ENCODE measurements around the gene SPOCD1.
A peak's percentile ranks its signal among the peaks of the same experiment; 100 is the strongest.

Gene SPOCD1

GRCh38 chr1:31815752-31816500 lies at the start of gene SPOCD1:
Gene SPOCD1 (minus strand): TSS chr1:31816022. CDS start chr1:31815333, 689 bp downstream.
- DNase-seq (ENCODE audit: extremely low read depth in 1 of 2, low read depth in 1 of 2): peak; percentile 58 to 64

- no peak for DNase-seq (ENCODE audit: extremely low read depth in 1 of 2, low read depth in 1 of 2)
Observed at GRCh38 chr1:31862071-31862470, 46.2 kb upstream of the SPOCD1 start.

- no peak for DNase-seq (ENCODE audit: extremely low read depth in 1 of 2, low read depth in 1 of 2)
Observed at GRCh38 chr1:31861346-31861745, 45.5 kb upstream of the SPOCD1 start.

GRCh38 chr1:31860581-31860980 lies 44.8 kb upstream of the SPOCD1 start:
- no peak for DNase-seq (ENCODE audit: extremely low read depth in 1 of 2, low read depth in 1 of 2)

GRCh38 chr1:31859719-31860118 lies 43.9 kb upstream of the SPOCD1 start:
- no peak for DNase-seq (ENCODE audit: extremely low read depth in 1 of 2, low read depth in 1 of 2)

- no peak for DNase-seq (ENCODE audit: extremely low read depth in 1 of 2, low read depth in 1 of 2)
Observed at GRCh38 chr1:31859044-31859443, 43.2 kb upstream of the SPOCD1 start.

GRCh38 chr1:31857863-31858262 lies 42.0 kb upstream of the SPOCD1 start:
- DNase-seq (ENCODE audit: extremely low read depth in 1 of 2, low read depth in 1 of 2): no peak

GRCh38 chr1:31856140-31856539 lies 40.3 kb upstream of the SPOCD1 start:
- DNase-seq (ENCODE audit: extremely low read depth in 1 of 2, low read depth in 1 of 2): no peak

- no peak for DNase-seq (ENCODE audit: extremely low read depth in 1 of 2, low read depth in 1 of 2)
Observed at GRCh38 chr1:31855038-31855845, 39.4 kb upstream of the SPOCD1 start.

- no peak for DNase-seq (ENCODE audit: extremely low read depth in 1 of 2, low read depth in 1 of 2)
Observed at GRCh38 chr1:31849653-31850052, 33.8 kb upstream of the SPOCD1 start.

GRCh38 chr1:31848381-31848897 lies 32.6 kb upstream of the SPOCD1 start:
- DNase-seq (ENCODE audit: extremely low read depth in 1 of 2, low read depth in 1 of 2): peak in 1 of 2 donors; percentile 7

- DNase-seq (ENCODE audit: extremely low read depth in 1 of 2, low read depth in 1 of 2): no peak
Observed at GRCh38 chr1:31846484-31846883, 30.7 kb upstream of the SPOCD1 start.

- no peak for DNase-seq (ENCODE audit: extremely low read depth in 1 of 2, low read depth in 1 of 2)
Observed at GRCh38 chr1:31843506-31843905, 27.7 kb upstream of the SPOCD1 start.

GRCh38 chr1:31839662-31840343 lies 24.0 kb upstream of the SPOCD1 start:
- no peak for DNase-seq (ENCODE audit: extremely low read depth in 1 of 2, low read depth in 1 of 2)

- DNase-seq (ENCODE audit: extremely low read depth in 1 of 2, low read depth in 1 of 2): no peak
Observed at GRCh38 chr1:31837451-31838158, 21.8 kb upstream of the SPOCD1 start.

- no peak for DNase-seq (ENCODE audit: extremely low read depth in 1 of 2, low read depth in 1 of 2)
Observed at GRCh38 chr1:31836638-31837037, 20.8 kb upstream of the SPOCD1 start.

- DNase-seq (ENCODE audit: extremely low read depth in 1 of 2, low read depth in 1 of 2): no peak
Observed at GRCh38 chr1:31835415-31835814, 19.6 kb upstream of the SPOCD1 start.

GRCh38 chr1:31834501-31834900 lies 18.7 kb upstream of the SPOCD1 start:
- no peak for DNase-seq (ENCODE audit: extremely low read depth in 1 of 2, low read depth in 1 of 2)

GRCh38 chr1:31831397-31832378 lies 15.9 kb upstream of the SPOCD1 start:
- no peak for DNase-seq (ENCODE audit: extremely low read depth in 1 of 2, low read depth in 1 of 2)

- DNase-seq (ENCODE audit: extremely low read depth in 1 of 2, low read depth in 1 of 2): no peak
Observed at GRCh38 chr1:31830511-31830910, 14.7 kb upstream of the SPOCD1 start.
